HG03097 (cell line): Measurements from ENCODE around the gene ZNF331.

Source experiments
- ATAC-seq: cut with Tn5 transposase; IDR thresholded peaks from one replicate; pipeline ENCODE4 v1.9.1; 2021; ENCODE audit not compliant: unreplicated experiment, low FRiP score

The ZNF331 gene

DNA sequence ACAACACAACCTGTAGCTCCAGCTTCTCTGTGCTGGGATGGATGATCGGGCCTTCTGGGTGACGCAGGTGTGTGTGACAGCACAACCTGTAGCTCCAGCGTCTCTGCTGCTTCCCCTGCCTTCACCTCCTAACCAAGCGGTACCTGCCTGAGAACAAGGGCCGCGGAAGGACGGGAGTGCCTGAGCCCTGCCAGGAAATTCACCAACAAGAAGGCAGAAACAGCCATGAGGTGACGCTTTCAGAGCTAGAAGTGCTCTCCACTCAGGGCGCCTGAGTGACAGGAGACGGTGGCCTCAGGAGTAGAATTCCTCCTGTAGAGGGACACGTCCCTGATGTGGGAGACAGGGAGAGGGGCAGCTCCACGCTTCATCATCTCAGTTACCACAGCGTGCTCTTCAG, 17.4 kb downstream of the ZNF331 start:
- no peak for ATAC-seq

DNA sequence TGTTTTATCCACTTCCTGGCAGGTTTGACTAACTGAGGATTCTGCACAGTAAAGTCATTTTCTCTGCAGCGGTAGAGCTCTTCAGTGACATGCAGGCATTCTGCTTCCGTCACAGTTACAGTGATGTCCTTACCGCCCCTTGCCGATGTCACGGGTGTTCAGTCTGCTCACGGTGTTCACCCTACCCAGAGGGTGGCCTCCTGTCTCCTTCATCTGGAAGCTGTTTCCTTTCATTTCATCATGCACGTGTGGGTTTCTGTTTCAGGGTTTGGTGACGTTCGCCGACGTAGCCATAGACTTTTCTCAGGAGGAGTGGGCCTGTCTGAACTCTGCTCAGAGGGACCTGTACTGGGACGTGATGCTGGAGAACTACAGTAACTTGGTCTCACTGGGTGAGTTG, 33.4 kb downstream of the ZNF331 start:
- ATAC-seq: no peak

- no peak for ATAC-seq
These were observed 39.2 kb downstream of the ZNF331 start for GRCh38 chr19:53576941-53577653.

DNA sequence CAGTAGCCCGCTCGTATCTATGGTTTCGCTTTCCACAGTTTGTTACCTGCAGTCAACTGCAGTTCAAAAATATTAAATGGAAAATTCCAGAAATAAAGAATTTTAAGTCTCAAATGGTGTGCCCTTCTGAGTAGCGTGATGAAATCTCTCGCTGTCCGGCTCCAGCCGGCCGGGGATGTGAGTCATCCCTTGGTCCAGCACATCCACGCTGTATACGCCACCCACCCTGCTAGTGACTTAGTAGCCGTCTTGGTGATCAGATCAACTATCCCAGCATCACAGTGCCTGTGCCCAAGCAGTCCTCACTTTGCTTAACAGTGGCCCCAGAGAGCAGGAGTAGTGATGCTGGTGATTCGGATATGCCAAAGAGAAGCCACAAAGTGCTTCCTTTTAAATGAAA, 40.0 kb downstream of the ZNF331 start:
- ATAC-seq: no peak

DNA sequence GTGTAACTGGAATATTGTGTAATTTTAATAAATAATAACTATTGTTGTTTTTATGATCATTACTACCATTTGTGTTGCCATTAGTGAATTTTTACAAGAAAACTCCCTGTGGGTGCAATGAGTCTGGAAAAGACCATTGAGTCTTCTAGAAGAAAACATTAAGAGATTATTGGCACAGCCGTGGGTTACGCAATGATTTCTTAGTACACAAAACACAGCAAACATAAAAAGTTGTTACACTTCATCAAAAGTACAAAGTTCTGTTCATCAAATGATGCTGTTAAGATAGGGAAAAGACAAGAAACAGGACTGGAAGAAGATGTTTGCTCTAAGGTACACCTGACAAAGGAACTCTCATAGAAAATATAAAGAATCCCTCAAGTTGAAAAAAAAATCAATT, 41.6 kb downstream of the ZNF331 start:
- ATAC-seq: no peak

GRCh38 chr19:53580871-53581835, 43.2 kb downstream of the ZNF331 start:
- no peak for ATAC-seq

GRCh38 chr19:53581871-53582279, 43.9 kb downstream of the ZNF331 start:
- no peak for ATAC-seq

DNA sequence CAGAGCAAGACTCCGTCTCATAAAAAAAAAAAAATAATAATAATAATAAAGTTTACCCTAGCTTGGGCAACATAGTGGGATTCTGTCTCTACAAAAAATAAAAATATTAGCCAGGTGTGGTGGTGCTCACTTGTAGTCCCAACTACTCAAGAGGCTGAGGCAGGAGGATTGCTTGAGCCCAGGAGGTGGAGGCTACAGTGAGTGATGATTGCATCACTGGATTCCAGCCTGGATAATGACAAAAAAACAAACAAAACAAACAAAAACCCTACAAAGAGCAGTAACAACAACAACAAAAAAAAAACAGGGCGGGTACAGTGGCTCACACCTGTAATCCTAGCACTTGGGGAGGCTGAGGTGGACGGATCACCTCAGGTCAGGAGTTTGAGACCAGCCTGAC, 45.2 kb downstream of the ZNF331 start:
- no peak for ATAC-seq

GRCh38 chr19:53586277-53586691, 48.3 kb downstream of the ZNF331 start:
- ATAC-seq: no peak

DNA sequence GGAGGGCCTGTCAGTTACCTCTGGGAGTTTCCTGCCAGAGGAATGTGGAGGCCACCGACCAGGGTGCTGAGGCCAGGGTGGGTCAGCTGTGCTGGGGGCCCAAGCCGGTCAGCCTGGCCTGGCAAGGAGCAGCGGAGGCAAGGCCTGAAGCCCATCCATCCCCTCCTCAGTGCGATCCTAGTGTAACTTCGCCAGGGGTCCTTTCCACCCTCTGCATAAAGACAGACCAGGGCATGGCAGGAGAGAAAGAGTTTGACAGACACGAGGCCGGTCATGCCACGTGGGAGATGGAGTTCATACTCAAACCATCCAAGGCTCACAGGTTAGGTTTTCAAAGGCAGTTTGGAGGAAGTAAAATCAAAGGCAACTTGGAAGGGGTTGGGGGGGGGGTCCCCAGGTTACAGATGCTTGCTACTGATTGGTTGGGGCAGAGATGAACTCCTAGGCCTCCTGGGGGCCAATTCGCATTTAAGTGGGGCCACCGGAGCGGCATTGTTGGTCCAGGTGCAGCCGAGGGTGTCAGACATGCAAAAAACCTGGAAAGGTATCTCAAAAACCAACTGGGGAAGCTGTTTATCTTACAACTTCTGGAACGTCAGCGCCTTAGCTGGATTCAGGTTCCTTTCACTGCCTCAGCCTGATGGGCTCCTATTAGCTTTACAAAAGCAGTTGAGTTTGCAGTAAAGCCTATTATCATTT, 57.0 kb downstream of the ZNF331 start:
- ATAC-seq: no peak

DNA sequence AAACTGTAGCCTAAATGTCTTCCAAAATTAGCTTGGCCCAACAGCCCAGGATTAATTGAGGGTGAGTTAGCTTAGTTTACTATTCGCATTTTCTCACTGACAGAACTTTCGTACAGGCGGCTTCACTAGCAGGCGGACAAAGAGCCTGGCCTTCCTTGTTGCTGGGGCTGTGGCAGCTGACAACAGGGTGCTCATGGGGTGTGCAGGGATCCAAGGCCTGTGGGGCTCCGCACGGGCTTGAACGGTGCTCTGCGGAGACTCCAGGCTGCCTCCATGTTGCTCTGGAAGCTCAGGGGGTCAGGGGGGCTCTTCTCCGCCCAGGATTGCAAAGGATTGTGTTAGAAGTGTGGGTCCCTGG, 57.5 kb downstream of the ZNF331 start:
- ATAC-seq: no peak

DNA sequence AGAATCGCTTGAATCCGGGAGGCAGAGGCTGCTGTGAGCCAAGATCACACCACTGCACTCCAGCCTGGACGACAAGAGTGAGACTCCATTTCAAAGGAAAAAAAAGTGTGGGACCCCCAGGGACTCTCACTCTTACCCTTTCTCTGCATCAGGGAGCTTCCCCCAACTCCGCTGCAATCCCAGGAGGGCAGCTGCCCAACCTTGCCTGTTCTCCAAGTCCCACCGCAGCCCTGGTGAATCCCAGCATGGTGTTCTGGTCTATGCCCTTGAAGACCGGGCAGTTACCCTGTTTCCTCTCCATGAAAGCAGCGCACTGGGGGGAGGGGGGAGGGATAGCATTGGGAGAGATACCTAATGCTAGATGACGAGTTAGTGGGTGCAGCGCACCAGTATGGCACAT, 58.1 kb downstream of the ZNF331 start:
- no peak for ATAC-seq

DNA sequence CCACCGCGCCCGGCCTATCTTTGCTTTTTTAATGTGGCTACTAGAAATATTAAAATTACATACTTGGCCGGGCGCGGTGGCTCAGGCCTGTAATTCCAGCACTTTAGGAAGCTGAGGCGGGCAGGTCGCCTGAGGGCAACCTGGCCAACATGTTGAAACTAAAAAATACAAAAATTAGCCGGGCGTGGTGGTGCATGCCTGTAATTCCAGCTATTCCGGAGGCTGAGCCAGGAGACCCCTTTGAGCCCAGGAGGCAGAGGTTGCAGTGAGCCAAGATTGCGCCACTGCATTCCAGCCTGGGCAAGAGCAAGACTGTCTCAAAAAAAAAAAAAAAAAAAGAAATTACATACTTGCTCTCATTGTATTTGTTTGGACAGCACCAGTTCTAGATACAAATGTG, 59.1 kb downstream of the ZNF331 start:
- no peak for ATAC-seq

GRCh38 chr19:53598361-53598760, 60.4 kb downstream of the ZNF331 start:
- ATAC-seq: no peak

DNA sequence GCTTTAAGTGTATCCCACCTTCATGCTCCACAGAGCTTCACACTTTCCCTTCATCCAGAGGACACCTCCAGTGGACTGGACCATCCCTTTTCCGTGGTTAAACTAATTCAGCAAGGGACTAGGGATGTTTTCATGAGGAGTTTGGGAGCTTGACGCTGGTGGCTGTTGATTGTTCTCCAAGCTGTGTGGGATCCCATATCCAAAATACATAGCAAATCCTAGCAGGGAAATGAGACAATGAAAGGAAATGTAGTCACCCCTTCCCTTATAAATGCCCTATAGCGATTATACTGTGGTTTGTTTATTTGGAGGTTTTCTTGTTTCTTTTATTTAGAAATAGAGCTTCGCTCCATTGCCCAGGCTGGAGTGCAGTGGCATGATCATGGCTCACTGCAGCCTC, 62.3 kb downstream of the ZNF331 start:
- ATAC-seq: no peak

GRCh38 chr19:53606031-53606430, 68.1 kb downstream of the ZNF331 start:
- ATAC-seq: no peak

- no peak for ATAC-seq
These were observed 70.4 kb downstream of the ZNF331 start for GRCh38 chr19:53608381-53608780.

DNA sequence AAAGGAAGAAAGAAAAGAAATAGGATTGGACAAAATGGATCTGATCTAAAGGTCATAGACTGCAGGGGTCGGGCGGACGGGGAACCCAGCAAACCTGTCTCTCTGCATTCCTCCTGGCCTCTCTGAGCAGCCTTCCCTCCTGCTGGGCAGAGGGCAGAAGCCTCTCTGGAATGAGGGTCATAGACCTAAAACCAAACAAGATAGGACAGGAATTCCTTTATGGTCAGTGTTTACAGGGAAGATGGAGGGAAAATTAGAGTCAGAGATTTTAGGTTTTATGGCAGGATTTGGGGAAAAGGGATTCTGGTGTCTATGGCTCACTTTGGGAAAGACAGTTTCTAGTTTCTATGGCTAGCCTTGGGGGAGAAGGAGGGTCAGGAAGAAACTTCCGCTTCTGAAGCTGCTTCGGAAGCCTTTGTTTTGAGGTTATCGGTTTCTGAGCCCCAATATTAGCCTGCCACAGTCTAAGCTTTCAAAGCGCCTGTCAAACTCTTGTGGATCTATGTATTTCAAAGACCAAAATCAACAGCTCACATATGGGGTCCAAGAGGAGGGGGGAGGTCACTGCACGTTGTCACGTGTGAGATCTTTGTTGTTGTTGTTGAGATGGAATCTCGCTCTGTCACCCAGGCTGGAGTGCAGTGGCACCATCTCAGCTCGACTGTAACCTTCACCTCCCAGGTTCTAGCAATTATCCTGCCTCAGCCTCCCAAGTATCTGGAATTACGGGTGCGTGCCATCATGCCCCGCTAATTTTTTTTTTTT, 75.0 kb downstream of the ZNF331 start:
- ATAC-seq: no peak

DNA sequence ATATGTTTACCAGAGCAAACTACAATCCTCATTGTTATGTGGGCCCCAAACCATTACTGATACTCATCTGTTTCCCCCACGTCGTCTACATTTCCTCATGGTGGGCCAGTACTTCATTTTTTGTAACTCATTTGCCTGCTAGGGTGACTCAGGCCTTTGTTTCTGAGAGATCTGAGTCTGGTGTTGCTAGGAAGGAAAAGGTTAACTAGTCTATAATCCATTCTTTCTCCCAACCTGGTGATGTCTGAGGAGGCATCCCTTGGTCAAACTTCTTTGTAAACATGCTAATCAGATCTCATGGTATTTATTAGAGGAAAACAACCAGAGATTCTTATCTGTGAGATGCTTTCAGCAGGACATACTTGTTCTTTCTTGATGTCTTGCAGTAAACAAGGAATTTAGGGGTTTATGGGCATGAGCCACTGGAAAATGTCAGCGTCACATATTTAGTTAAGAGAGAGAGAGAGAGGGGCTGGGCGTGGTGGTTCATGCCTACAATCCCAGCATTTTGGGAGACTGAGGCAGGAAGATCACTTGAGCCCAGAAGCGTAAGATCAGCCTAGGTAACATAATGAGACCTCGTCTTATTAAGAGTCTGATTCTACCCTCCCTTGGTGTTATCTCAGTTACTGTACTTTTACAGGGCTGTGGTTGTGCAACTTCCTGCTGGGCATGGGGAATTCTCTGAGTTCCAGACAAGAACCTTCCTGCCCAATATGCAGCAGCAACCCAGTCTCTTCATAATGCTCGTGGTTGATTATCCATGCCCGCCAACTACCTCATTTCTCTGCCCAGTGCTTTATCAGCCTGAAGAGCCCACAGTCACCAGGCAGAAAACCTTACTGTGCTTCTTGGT, 84.2 kb downstream of the ZNF331 start:
- ATAC-seq: no peak
